Stimulated activated CD4-positive, alpha-beta T cell treated with anti-CD3 and anti-CD28 coated beads, Interleukin-1b, Interleukin-23, amount 100 ng/mL, for 24 hours (primary cell): ENCODE measurements around the gene GPX4.

Experiments
- DNase-seq, 4 experiments: peaks; one replicate each; pipeline ENCODE4 v3.0.0-alpha.2; 2020; ENCODE audit warnings: low read depth in 4 of 4, low spot score in 1 of 4

GPX4 gene

DNA sequence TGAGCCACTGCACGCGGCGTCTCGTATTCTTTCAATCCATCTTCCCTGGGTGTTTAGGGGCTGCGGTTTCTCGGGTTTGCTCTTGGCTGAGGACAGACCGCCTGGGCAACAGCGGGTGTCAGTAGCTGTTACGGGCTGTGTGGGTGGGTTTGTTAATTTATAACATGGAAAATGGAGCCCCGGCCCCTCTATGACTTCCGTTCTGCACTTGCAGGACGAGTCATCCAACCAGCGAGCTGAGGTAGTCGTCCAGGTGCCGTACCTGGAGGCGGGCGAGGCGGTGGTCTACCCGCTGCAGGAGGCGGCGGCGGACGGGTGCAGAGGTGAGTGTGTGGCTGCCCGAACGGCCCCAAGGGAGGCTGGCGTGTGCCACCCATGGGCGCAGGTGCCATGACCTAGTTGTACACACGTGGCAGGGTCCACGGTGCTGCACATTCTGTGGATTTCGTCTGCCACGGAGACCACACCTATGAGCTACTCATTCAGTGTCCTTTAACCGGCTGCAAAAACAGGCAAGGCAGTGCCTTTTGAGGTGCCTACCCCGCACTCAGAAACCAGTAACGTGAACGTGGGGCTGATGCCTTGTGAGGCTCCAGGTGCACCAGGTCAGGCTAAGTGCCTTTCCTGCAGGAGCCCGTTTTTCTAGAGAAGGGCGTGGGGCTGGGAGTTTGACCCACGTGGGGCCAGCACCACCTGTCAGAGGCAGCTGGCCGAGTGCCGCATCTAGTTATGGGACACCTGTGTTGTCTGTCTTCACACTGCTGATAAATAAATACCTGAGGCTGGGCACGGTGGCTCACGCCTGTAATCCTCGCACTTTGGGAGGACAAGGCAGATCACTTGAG lies 19.5 kb upstream of the GPX4 start:
- no peak for DNase-seq

DNA sequence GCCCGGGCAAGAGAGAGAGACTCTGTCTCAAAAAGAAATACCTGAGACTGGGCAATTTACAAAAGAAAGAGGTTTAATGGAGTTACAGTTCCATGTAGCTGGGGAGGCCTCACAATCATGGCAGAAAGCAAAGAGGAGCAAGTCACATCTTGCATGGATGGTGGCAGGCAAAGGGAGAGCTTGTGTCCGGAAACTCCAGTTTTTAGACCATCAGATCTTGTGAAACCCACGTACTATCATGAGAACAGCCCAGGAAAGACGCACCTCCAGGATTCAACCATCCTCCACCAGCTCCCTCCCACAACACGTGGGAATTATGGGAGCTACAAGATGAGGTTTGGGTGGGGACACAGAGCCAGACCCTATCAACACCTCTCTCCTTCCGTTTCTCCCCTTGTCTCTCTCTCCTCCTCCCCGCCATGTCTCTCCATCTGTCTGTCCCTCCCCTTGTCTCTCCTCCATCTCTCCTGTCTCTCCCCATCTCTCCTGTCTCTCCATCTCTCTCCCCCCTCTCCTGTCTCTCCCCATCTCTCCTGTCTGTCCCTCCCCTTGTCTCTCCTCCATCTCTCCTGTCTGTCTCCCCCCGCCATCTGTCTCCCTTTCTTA lies 18.6 kb upstream of the GPX4 start:
- no peak for DNase-seq

DNA sequence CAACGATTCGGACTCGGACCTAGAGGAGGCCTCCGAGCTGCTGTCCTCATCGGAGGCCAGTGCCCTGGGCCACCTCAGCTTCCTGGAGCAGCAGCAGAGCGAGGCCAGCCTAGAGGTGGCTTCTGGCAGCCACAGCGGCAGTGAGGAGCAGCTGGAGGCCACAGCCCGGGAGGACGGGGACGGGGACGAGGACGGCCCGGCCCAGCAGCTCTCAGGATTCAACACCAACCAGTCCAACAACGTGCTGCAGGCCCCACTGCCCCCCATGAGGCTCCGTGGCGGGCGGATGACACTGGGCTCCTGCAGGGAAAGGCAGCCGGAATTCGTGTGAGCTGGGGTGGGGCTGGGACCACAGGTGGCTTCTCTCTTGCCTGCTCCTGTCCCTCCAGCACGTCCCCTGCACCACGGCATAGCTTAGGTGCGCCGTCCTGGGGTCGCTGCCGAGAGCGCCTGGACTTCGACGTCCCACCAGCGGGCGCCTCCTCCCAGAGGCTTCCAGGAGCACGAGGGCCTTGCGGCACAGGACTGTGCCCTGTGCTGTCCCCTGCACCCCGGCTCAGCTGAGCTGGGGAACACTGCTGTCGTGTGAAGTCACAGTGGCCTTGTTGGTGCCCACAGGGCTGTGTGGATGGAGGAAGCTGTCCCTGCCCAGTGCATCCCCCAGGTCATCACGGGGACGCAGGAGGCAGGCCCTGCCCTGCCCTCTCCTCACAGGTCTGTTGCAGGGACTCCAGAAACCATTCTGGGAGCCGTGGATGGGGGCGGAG lies 17.9 kb upstream of the GPX4 start:
- DNase-seq = no peak

DNA sequence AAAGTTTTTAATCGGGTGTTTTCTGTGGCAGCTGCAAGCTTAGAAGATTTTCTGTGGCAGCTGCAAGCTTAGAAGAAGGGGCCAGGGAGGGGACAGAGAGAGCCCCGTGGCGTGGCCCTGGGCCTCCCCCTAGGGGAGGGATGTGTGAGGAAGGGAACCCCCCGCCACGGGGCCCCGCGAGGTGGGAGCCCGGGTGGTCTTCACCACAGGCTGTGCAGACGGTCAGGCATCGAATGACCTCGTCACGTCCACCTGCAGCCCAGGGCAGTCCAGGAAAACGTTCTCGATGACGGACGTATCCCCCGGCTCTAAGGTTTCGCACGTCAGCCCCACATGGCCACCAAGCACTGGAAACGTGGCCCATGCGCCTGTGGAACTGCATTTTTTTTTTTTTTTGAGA lies 17.2 kb upstream of the GPX4 start:
- no peak for DNase-seq

DNA sequence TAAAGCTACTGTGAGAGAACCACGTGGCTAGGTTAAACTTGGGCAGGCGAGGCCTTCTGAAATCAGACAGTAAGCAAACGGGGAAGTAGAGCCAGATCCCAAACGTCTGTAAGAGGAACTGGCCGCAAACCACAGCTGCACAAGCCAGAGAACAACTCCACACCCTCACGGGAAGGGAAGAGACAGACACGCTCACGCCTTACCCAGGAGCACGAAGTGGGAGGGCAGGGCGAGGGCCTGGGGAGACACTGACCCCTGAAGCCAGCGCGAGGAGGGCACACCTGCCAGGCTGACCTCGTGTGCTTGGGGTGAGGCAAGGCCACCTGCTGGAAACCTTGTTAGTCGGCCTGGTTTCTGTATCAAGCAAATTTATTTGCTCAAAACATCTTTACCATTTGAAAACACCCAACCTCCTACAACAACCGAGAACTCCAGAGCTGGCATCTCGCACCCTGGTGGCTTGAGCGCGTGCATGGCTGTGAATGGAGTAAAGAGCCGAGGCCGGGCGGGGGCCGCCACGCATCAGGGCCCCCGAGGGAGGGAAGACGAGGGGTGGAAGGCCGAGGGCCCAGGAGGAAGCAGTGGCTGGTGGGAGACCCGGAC lies 15.9 kb upstream of the GPX4 start:
- DNase-seq = no peak

DNA sequence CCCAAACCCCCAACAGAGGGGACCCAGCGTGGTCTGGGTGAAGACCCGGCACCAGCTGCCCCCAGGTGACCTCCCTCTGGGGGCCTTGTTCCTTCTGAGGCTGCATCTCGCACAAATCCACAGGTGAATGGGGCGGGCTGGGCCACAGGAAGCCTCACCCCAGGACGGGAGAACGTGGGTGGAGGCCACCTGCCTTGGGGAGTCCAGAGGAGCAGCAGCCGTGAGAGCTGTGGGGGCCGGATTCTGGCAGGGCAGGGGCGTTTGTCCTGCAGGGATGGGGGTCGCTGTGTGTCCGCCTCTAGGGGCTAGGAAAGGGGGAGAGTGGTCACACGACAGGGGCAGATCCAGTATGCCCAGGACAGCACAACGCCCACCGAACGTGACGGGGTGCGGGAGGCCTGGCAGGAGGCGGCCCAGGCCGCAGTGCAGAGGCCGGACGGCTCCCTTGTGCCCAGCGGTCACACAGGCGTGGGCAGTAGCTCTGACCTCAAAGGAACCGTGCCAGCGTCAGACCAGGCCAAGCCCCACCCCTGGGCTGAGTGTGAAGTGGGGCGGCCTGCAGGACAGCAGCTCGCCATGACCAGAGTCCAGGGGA lies 15.3 kb upstream of the GPX4 start:
- no peak for DNase-seq

DNA sequence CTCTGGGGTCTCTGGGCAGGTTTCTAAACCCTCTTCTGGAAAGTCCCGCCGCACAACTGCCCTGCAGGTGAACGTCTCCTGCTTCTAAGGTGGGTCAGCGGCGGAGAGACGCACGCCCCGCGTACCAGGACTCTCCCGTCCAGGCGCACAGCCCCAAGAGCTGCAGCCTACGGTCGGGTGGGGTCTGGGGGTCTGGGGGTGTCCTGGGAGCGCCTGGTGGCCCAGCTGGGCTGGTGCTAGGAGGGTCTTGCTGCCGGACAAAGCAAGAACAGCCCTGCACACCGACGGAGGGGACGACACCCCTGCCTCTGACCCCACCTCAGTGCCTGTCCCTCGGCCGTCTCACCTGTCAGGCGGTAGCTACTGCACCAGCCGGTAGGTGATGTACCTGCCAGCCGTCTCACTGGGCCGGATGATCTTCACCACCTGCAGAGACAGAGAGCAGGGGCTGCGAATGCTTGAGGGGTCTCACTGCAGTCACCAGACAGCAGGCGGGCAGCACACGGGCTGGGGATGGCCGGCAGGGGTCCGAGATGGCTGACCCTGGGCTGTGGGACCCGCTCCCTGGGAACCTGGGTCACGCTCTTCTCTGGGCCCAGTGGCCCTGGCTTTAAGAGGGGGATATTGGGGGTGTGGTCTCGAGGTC lies 14.5 kb upstream of the GPX4 start:
- DNase-seq = no peak

DNA sequence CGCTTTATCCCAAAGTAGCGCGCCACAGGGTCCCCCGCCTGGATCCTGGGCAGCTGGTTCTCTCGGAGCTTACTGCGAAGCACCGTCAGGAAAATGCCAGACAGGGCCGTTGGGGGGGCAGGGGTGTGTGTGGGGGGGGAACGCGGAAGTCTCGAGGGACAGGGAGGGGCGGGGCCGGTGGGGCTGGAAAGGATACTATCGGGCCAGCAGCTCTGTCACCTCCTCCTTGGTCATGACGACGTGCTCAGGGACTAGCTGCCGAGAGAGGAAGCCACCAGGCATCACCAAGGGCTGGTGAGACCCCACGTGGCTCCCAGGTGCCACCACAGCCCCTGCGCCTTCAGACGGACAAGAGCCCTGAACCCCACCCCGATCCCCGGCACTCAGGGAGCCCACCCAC lies 13.9 kb upstream of the GPX4 start:
- no peak for DNase-seq

DNA sequence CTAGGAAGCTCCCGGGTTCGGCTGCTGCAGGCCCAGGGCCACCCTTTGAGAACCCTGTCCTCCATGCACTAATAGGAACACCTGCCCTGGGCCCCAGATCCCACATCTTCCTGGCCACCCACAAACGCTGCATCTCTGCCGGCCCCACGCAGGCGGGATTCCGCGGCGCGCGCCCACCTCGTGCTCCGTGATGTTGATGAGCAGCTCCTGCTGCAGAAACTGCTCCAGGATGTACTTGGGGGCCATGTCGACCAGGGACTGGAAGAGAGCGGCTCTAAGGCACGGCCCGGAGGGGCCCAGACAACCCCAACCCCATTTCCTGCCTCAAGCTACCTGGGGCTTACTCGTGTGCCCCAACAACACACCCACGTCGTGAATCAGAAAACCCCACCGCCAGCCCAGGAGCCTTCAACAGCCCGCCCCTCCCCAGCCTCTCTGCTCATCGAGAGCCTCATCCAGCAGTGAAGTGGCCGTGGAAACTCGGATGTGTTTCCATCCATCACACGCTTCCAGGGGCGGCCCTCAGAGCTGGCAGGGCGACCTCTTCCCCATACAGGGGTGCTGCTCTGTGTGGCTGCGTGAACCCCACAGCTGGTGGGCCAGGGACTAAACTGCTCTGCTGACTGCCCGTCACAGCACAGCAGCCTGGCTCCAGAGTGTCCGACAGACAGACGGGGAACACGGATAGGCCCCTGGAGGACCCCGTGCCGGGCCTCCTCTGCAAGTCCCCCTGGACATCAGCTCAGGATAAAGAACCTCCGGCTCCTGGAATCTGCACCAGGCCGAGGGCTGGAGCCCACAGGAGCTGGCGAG lies 12.9 kb upstream of the GPX4 start:
- no peak for DNase-seq

DNA sequence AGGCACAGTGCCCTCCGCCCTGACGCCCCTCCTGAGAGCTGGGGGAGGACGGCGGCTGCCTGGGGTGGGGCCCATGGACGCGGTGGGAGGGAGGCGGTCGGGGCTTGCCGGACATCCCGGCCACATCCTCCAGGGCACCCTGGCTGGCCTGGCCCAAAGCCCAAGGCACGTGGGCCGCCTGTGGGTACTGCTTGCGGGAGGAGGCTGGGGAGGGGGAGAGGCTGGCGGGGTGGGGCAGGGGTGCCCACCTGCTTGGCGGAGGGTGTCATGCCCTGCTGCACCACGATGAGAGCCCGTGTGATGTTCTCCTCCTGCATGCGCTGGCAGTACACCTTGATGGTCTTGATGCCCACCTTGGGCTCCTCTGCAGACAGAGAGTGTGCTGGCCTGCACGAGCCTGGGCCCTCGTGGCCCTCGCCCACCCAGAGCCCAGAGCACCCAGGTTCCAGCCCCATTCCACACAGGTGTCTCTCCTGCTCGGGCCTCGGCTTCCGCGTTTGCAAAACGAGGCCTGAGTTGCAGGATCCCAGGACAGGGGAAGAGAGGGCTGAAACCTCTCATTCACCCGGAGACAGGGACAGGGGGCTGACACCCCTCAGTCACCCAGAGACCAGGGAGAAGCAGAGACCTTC lies 12.1 kb upstream of the GPX4 start:
- no peak for DNase-seq

DNA sequence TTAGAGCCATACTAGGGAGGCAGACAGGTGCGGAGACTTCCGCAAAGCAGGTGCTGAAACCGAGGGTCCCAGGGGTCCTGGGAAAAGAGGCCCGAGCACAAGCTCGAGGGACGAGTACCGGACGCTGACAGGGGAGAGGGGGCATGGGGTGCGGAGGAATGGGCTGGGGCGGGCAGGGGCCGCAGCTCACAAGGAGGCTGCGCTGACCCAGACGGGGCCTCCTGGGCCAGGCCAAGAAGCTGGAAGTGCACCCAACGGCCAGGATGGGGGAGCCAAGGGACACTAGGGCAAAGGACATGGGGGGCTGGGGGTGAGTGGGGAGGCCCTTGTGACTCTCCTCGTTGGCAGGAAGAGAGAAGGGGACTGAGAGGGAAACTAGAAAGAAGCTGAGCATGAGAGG lies 10.5 kb upstream of the GPX4 start:
- DNase-seq = no peak

DNA sequence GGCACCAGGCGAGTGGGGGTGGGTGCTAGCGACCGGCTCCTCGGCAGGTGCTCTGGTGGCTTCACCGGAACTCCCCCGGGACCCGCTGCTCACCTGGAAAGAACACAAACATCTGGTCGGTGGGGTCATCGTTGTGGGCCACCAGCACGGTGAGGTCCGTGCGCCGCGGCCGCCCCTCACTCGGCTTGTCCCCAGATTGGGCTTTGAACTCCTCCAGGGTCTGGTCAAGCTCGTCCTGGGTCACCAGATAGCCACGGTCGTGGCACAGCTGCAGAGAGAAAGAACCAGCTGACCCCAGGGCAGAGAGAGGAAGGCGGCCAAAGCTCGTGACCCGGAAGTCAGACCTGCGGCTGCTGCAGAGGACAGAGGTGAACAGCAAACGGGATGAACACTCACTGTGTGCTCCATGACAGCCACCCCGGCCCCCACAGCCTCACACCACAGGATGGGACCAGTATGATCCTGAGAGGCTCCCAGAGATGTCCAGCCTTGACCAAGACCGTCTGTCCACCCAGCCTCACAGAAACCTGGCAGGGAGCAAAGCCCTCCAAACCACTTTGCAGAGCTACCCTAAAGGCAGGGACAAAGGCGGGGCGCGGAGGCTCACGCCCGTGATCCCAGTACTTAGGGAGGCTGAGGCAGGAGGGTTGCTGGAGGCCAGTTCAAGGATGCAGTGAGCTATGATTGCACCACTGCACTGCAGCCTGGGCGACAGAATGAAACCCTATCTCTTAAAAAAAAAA lies 9.8 kb upstream of the GPX4 start:
- no peak for DNase-seq

DNA sequence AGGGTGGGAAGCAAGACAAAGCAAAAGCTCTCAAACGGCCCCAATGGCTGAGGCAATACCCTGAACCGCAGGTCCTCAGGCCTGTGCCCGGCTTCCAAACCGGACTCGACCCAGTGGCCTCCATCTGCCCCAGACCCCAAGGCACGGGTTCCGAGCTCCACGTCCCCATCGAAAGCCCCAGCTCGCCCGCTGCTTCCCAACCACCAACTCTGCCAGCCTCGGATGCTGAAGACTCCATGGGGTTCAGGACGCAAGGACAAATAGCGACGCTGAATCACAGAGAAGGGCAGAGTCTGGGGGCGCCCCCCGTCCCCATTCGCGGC lies 9.2 kb upstream of the GPX4 start:
- DNase-seq = no peak

DNA sequence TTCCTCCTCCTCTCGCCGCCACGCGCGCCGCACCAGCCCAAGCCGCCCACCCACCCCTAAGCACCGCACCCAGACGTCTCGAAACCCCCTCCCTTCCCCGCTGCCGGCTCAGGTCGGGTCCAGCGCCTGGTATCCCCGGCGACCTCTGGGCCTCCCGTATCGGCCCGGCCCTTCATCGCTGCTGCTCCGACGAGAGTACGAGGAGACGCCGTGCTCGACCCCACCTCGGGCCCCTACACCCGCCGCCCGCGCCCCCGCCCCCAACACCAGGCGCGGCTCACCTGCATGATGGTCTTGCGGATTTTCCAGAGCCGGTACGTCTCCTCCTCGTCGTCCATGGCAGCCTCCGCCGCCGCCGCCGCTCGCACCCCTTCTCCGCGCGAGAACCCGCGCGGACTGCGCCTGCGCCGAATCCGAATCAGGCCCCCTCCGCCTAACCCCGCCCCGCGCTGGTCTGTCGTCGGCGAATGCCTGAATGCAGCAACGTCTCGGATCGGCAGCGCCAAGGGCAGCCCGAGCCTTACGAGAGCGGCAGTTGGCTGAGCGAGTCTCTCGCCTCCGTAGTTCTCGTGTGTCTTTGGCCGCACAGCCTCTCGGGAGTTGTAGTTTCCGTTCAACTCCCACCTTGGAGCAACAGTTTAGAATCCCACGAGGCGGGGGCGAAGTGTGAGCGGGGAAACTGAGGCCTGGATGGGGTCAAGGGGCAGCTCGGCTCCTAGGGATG lies 8.7 kb upstream of the GPX4 start, which contains the start of gene POLR2E:
POLR2E (minus strand) TSS at position 398 of the 724 bp plus-strand sequence; CDS start at position 338, 60 bp downstream.
- peak; percentile 94 to 98 (median 96) for DNase-seq

DNA sequence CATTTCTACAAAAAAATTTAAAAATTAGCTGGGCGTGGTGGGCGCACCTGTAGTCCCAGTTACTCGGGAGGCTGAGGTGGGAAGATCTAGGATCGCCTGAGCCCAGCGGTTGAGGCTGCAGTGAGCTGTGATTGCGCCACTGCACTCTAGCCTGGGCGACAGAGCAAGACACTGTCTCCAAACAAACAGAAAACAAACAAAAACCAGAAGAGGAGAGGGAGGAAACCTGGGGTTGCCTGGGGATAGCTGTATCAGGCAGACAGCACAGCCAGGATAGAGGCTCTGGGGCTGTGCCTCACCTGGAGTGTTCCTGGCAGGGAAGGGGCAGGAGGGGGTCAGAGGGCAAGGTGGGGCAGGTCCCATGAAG lies 6.0 kb upstream of the GPX4 start:
- DNase-seq = no peak

DNA sequence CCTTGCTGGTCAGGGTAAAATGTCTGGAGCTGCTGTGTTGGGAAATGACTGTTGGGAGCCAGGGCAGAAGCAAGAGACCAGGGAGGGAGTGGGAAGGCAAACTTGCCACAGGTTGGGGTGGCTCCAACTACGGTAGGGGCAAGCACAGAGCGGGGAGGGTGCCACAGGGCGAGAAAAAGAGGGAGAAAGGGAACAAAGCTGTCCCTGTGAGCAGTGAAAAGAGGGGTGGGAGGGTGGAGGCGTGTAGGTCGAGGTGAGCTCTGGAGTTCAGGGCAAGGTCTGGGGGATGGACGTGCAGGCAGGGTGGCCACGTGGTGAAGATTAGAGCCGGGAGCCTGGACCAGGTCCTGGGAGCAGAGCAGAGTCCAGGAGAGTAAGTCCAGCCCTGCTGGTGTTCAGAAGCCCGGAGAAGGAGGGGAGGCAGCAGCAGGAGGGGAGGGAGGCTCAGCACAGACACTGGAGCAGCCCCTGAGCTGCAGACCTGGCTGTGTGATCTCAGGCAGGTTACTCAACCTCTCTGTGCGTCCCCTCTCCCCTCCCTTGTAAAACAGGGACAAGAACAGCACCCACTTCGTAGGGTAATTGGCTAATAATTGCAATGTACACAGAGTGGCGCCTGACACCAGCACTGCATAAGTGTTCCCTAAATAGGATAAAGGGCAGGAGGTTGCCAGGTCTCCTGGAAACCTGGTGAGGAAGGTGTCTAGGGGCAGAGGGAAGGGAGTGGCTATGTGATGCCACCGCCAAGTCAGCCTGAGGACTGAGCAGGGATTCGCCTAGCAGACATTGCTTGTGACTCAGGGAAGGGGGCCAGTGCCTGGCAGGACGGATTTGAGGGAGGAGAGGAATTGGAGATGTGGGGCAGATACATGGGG lies 5.4 kb upstream of the GPX4 start:
- no peak for DNase-seq

DNA sequence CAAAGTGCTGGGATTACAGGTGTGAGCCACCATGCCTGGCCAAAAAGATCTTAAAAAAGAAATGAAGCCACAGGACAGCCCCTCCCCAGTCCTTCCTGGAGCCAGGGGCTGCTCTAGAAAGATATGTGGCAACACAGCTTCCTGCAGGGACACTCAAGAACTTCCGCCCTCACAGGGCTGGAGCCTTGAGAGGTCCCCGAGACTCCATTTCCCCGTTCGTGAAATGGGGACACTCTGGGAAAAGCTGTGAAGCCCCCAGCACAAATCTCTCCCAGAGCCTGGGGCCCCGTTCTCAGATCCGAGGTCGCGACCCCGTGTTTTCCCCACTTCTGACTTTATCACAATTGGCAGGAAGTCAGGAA lies 2.5 kb upstream of the GPX4 start:
- no peak for DNase-seq
